ENCODE measurements around the gene IFI44.

DNA sequence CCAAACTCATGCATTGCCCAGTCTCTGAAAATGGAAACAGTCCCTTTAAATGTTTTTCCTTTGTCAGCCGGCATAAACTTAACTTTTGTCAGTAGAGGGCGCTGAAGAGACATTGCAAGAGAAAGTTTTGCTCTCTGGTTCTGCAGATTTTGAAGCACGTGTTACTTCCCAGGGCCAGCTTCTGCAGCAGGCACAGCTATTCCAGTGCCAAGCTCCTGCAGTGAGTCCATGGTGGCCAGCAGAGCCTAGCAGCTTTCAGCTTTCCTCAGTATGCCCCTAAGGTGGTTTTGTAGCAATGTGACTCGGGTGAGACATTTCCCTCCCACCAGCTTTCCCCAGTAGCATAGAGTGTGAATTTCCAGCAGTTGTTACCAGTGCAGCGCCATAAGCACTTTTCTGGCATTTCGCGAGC lies 32.0 kb upstream of the IFI44 start:
- TF ChIP-seq, protein P1, sequence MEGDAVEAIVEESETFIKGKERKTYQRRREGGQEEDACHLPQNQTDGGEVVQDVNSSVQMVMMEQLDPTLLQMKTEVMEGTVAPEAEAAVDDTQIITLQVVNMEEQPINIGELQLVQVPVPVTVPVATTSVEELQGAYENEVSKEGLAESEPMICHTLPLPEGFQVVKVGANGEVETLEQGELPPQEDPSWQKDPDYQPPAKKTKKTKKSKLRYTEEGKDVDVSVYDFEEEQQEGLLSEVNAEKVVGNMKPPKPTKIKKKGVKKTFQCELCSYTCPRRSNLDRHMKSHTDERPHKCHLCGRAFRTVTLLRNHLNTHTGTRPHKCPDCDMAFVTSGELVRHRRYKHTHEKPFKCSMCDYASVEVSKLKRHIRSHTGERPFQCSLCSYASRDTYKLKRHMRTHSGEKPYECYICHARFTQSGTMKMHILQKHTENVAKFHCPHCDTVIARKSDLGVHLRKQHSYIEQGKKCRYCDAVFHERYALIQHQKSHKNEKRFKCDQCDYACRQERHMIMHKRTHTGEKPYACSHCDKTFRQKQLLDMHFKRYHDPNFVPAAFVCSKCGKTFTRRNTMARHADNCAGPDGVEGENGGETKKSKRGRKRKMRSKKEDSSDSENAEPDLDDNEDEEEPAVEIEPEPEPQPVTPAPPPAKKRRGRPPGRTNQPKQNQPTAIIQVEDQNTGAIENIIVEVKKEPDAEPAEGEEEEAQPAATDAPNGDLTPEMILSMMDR (IDR thresholded peaks at IDR 0.05) = peak in 5 of 7 experiments; percentile 71 to 89 (median 77)
- TF ChIP-seq POLR2A (IDR thresholded peaks at IDR 0.05) = no peak
- no peak for TF ChIP-seq EP300 (IDR thresholded peaks at IDR 0.05)
